AG09319 (cell line): Measurements from ENCODE around the gene ARID1B.
A peak's percentile ranks its signal among the peaks of the same experiment; 100 is the strongest.

Source experiments
- DNase-seq: peaks from one replicate; pipeline ENCODE4 v3.0.0-alpha.2; 2010; ENCODE audit warnings: low read depth; ENCODE audit errors: extremely low read depth
- CTCF ChIP-seq: IDR thresholded peaks from 2 replicates; pipeline ENCODE4 v1.5.1; 2011; ENCODE audit warnings: low read depth, mild to moderate bottlenecking, inconsistent platforms, low read length, moderate library complexity

The ARID1B gene

GRCh38 chr6:157128235-157128775, 351.1 kb downstream of the ARID1B start:
- no peak for TF ChIP-seq CTCF
- DNase-seq, result no peak

GRCh38 chr6:157131250-157131649, 354.1 kb downstream of the ARID1B start:
- DNase-seq, result no peak
- TF ChIP-seq CTCF, result no peak

GRCh38 chr6:157133856-157134255, 356.7 kb downstream of the ARID1B start:
- DNase-seq, result no peak
- TF ChIP-seq CTCF, result no peak

GRCh38 chr6:157134402-157135047, 357.3 kb downstream of the ARID1B start:
- DNase-seq, result no peak
- no peak for TF ChIP-seq CTCF

GRCh38 chr6:157135691-157136090, 358.5 kb downstream of the ARID1B start:
- TF ChIP-seq CTCF, result no peak
- DNase-seq, result no peak

GRCh38 chr6:157137501-157137900, 360.3 kb downstream of the ARID1B start:
- no peak for DNase-seq
- TF ChIP-seq CTCF, result no peak

DNA sequence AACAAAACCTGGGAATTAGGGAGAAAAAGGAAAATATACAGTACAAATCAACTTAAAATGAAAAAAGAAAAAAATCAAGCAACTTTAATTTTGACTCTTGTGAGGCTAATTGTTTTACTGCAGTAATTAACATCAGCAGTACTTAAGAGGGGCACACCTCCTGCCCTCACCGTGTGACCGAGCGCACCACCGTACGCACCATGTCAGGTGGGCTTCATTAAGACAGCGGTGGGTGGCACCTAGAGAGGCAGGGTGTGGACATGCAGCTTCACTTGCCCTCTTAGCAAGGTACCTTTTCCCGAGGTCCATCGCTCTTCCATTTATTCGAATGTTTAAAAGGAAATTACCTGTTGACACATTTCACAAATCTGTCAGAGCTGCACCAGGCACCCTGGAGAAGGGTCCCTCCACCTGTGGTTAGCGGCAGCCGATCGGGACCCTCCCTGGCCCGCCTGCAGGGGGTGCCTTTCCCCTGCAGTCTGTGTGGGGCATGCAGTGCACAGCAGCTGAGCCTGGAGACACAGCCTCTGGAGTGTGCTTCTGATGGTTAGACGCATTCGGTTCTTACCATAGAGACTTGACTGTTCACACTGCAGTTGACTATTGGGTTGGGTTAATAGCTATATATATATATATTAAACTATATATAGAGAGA, 362.0 kb downstream of the ARID1B start:
- no peak for DNase-seq
- TF ChIP-seq CTCF, result peak; percentile 7
